Measurements from ENCODE around the gene GRIK4. TPM values are rescaled to one million over a fixed set of nuclear protein-coding genes. Genes with fewer than 3 reads are reported as not detected.

Gene GRIK4
- total RNA-seq, 3 donors from 2014 or later = 0.36 to 0.51 TPM; not detected in 1

DNA sequence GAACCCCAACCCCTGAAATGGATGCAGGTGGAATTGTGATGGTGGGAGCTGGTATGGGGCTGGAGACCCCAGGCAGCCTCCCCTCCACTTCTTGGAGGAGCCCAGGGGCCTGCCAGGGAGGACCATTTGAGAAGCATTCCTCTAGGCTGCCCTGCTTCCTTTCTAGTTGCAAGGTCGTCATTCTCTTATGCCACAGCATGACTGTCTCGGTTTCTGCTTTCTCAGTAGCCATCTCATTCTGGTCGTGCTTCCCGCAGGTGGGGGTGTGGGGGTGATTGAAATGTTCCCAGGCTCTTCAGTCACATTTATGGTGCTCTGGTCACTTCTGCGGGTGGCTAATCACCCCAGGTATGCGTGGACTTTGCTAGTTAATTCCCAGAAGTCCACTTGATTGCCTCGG, 288.7 kb downstream of the GRIK4 start:
- H3K9me3 ChIP-seq = no peaks in the 10 kb centered on the region
- H3K4me1 ChIP-seq (ENCODE audit: low read depth) = no peaks in the 10 kb centered on the region
- TF ChIP-seq, protein P1, sequence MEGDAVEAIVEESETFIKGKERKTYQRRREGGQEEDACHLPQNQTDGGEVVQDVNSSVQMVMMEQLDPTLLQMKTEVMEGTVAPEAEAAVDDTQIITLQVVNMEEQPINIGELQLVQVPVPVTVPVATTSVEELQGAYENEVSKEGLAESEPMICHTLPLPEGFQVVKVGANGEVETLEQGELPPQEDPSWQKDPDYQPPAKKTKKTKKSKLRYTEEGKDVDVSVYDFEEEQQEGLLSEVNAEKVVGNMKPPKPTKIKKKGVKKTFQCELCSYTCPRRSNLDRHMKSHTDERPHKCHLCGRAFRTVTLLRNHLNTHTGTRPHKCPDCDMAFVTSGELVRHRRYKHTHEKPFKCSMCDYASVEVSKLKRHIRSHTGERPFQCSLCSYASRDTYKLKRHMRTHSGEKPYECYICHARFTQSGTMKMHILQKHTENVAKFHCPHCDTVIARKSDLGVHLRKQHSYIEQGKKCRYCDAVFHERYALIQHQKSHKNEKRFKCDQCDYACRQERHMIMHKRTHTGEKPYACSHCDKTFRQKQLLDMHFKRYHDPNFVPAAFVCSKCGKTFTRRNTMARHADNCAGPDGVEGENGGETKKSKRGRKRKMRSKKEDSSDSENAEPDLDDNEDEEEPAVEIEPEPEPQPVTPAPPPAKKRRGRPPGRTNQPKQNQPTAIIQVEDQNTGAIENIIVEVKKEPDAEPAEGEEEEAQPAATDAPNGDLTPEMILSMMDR (IDR thresholded peaks at IDR 0.05) = no peak
- no peak for ATAC-seq
- intact Hi-C loops (cut with DNase I, micrococcal nuclease) = loop anchor here in 1 of 2 donors (10.0 kb wide), 1 partner anchor 285 kb away; the partner anchor contains the start of gene GRIK4
- no peak for DNase-seq
- H3K4me3 ChIP-seq = no peak overlapping the region
- no peaks in the 10 kb centered on the region for H3K36me3 ChIP-seq (ENCODE audit: low read depth)

DNA sequence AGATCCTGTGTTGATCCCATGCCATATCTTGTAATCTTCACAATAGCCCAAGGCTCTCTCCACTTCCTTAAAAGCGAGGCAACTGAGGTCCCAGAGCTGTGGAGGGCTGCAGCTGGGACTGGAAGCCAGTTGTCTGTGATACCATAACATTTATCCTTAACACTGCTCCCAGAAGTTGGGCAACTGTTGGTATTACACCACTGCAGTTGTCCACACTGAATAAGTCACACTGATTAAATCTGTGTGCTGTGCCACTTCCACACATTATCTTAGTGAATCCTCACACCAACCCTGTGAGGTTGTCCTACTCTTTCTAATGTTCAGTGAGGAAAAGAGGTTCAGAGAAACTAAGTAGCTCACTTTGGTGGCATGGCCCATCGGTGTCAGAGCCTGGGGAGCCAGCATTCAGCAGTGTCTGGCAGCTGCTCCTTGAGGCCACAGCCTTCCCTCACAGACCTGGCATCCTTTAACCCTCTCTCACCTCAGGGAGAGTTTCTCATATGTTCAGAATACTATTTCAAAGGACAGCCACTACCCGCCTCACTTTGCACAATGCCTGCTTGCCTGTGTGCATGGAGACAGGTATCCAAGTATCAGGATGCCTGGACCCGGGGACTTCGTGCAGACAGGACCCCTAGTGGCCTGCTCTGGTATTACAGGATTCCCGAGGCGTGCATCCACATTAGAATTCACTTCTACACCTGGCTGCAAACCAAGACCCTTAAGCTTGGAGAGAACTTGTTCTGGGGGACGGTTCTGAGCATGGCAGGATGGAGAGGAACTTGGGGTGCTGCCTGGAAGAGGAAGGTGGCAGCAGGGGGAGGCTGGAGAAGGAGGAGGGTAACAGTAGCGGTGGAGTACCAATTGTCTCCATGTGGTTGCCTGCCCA, 290.5 kb downstream of the GRIK4 start:
- Histone ChIP-seq H3K4me3 (no peak overlapping the region), H3K36me3 (ENCODE audit: low read depth) (no peaks in the 10 kb centered on the region), H3K4me1 (ENCODE audit: low read depth) (no peaks in the 10 kb centered on the region), H3K9me3 (no peaks in the 10 kb centered on the region)
- TF ChIP-seq, protein P1 (IDR thresholded peaks at IDR 0.05) = peak; percentile 89
- DNase-seq (peak in 2 of 3 donors; percentile 63 to 83), ATAC-seq (peak; percentile 88)
- intact Hi-C loops (cut with DNase I, micrococcal nuclease) = loop anchor here in 1 of 2 donors (10.0 kb wide), 1 partner anchor 287 kb away; the partner anchor contains the start of gene GRIK4

DNA sequence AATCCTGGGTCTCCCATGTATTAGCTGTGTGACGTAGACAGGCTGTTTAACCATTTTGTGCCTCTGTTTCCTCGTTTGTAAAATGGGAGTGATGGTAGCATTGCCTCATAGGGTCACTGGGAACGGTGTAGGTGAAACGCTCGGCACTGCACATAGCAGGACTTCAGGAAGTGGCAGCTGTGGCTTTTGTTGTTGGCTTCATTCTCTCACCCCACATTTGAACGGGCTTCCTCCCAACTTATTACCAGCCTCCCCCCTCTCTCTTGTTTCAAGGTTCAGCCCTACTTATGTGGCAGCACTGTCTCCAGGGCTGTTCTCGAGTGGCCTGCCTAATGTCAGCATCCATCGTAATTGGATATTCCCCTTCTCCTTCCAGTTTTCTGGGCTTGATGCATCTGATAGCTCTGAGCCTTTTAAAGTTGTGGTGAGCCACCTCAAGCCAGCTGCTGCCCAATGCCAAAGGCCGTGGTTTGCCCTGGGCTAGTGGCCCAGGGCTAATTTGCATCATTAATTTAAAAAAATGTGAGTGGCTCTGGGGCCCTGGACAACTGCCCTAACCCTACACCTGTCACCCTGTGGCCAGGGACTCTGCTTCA, 294.5 kb downstream of the GRIK4 start:
- TF ChIP-seq, protein P1 (IDR thresholded peaks at IDR 0.05) = no peak
- Histone ChIP-seq H3K36me3 (ENCODE audit: low read depth) (no peaks in the 10 kb centered on the region), H3K4me1 (ENCODE audit: low read depth) (no peaks in the 10 kb centered on the region), H3K9me3 (no peaks in the 10 kb centered on the region), H3K4me3 (no peak overlapping the region)
- intact Hi-C loops (cut with DNase I, micrococcal nuclease) = loop anchor here in 1 of 2 donors (10.0 kb wide), 1 partner anchor 291 kb away; the partner anchor contains the start of gene GRIK4
- ATAC-seq (no peak), DNase-seq (no peak)

DNA sequence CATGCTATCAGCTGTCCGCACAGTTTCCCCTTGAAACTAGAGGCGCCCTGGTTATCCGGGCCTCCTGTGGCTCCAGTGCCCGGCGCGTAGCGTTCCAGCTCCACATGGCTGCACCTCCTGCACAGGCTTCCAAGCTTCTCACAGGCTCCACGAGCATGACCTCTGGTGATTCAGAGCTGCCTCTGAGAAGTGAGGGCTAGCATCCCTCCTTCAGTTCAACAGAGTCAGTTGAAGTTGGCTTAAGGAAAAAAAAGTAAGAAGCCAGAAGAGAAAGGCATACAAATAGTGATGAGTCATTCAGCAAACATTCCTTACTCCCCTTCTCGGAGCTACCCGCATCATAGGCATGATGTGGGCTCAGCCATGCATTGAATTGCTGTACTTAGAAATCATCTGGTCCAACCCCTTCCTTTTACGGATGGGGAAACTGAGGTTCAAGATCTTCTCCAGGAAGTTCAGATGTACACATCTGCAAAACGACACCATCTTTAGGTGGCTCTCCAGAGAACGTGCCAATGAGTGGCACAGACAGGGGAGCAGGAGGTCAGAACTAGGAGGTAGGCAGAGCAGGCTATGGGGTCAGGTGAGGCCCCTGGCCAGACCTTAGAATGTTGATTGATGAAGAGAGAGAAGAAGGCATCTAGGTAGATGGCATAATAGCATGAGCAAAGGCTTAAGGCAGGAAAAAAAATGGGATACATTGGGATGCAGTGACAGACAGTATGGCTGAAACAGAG, 296.0 kb downstream of the GRIK4 start:
- intact Hi-C loops (cut with DNase I, micrococcal nuclease) = loop anchor here in 1 of 2 donors (10.0 kb wide), 1 partner anchor 293 kb away; the partner anchor contains the start of gene GRIK4
- ATAC-seq = peak; percentile 42
- TF ChIP-seq, protein P1 (IDR thresholded peaks at IDR 0.05) = no peak

DNA sequence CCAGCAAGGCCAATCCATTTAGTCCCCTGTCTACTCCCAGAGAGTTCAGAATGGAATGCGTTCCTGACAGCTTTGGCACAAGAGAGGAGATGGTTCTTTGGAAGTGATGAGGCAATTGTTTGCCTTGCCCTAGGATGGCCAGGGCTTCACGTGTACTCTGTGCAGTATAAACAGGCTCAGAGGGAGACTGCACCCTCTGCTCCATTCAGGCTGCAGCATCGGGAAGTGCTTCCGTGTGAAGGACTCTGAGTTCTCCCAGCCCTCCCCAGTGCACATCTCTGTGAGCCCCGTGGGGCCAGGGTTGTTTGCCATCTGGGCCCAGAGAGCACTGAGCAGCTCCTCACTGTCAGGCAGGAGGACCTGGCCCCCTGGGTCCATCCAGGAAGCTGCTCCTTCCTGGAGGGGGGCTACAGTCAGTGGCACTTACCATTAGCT, 297.1 kb downstream of the GRIK4 start:
- intact Hi-C loops (cut with DNase I, micrococcal nuclease) = loop anchor here in 1 of 2 donors (10.0 kb wide), 1 partner anchor 294 kb away; the partner anchor contains the start of gene GRIK4
- H3K4me3 ChIP-seq = no peak overlapping the region
- ATAC-seq (no peak), DNase-seq (no peak)
- no peaks in the 10 kb centered on the region for H3K36me3 ChIP-seq (ENCODE audit: low read depth)
- TF ChIP-seq, protein P1 (IDR thresholded peaks at IDR 0.05) = no peak
- H3K4me1 ChIP-seq (ENCODE audit: low read depth) = no peaks in the 10 kb centered on the region
- no peaks in the 10 kb centered on the region for H3K9me3 ChIP-seq

More for the DNA sequence above, 296.0 kb downstream of the GRIK4 start:
- Histone ChIP-seq H3K4me3 (no peak overlapping the region), H3K4me1 (ENCODE audit: low read depth) (no peaks in the 10 kb centered on the region), H3K9me3 (no peaks in the 10 kb centered on the region), H3K36me3 (ENCODE audit: low read depth) (no peaks in the 10 kb centered on the region)
- DNase-seq = no peak

All from mucosa of descending colon (tissue), 3 donors.